GM18505 (cell line): ENCODE measurements around the gene CIAO1.
"Not testable (repeated sequence)": the region's sequence is repeated elsewhere in the genome, so short reads cannot be mapped to it uniquely, and the experiment has no call there.

ENCODE experiments used
- ATAC-seq: cut with Tn5 transposase; IDR thresholded peaks from one replicate; pipeline ENCODE4 v1.9.1; 2021; ENCODE audit not compliant: unreplicated experiment
- POLR2A ChIP-seq: IDR thresholded peaks from 4 replicates; pipeline ENCODE4 v1.6.1; 2011; ENCODE audit warnings: borderline replicate concordance; ENCODE audit not compliant: insufficient read depth, insufficient read length; ENCODE audit errors: extremely low read depth

CIAO1 gene

DNA sequence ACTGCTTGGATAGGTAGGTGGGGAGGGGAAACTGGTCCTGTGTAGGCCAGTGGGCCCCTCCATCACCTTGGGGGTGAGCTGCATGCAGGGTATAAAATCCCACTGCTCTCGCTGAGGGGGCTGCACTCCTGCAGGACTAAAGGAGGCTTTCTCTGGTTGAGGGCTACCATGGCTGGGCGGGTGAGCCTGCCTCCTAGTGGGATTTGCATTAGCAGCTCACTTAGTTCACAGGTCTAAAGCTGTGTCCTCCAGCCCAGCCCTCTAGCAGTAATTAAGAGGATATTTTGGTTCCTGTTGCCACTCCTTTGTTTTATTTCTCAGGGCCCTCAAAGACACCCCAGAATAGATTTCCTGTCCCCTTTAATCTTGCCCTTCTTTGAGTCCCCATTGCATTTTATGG is 24.8 kb upstream of the CIAO1 start:
- no peak for TF ChIP-seq POLR2A
- no peak for ATAC-seq

DNA sequence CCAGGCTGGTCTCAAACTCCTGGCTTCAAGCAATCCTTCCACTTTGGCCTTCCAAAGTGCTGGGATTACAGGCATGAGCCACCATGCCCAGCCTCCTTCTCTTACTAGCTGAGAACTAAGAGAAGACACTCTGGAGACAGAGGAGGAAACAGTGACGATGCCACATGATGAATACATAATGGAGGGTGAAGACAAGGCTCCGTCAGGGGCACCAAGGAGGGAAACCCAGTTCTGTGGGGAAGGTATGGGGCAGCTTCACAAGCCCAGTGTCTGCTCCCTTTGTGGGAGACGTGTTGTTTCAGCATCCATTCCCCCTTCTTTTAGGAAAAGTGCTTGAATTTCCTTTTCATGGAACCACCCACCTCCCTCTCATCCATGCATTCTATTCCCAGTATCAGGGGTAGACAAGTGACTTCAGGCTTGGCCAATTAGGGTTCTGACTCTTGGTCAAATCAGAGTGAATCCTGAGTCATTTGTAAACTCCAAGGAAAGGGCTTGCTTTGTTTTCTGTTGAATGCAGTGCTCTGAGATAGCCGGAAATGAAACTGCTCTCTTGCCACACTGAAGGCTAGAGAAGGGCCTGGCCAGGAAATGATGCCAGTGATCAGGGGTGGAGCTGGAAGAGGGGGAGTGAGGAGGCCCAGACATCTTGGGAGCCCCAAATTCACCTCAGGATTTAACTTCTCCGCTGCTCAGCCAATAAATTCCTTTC is 24.0 kb upstream of the CIAO1 start:
- peak; percentile 72 for ATAC-seq
- no peak for TF ChIP-seq POLR2A

DNA sequence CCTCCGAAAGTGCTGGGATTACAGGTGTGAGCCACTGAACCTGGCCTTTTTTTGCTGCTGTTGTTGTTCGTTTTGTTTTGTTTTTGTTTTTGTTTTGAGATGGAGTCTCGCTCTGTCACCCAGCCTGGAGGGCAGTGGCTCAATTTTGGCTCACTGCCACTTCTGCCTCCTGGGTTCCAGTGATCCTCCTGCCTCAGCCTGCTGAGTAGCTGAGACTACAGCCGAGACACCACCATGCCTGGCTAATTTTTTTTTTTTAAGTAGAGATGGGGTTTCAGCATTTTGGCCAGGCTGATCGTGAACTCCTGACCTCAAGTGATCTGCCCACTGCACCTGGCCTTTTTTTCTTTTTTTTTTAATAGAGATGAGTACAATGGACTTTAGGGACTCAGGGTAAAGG is 22.2 kb upstream of the CIAO1 start:
- no peak for TF ChIP-seq POLR2A
- ATAC-seq = no peak

DNA sequence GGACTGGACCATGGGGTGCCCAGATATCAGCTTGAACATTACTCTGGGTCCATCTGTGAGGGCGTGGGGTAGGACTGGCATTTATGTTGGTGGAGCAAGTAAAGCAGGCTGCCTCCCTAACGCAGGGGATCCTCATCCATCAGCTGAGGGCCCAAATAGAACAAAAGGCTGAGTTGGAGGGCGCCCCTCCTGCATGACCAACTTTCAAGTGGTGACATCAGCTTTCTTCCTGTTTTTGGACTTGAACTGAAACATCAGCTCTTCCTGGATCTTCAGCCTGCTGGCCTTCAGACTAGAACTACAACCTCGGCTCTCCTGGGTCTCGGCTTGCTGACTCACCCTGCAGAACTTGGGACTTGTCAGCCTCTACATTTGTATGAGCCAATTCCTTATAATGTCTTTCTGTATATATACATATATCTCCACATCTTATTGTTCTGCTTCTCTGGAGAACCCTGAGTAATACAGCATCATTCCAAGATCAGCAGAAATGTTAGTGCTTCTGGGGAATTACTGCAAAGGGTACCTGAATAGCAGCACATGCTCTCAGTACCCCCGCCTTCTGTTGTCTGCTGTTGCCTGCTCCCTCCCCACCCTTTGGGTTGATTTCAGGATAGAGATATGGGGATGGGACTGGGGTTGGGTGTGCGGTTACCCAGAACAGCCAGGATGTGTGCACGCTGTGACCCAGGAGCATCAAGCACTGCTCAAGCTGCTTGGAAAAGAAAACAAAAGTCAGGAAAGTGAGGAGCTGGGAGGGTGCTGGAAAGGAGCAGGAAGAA is 20.2 kb upstream of the CIAO1 start:
- no peak for TF ChIP-seq POLR2A
- no peak for ATAC-seq

DNA sequence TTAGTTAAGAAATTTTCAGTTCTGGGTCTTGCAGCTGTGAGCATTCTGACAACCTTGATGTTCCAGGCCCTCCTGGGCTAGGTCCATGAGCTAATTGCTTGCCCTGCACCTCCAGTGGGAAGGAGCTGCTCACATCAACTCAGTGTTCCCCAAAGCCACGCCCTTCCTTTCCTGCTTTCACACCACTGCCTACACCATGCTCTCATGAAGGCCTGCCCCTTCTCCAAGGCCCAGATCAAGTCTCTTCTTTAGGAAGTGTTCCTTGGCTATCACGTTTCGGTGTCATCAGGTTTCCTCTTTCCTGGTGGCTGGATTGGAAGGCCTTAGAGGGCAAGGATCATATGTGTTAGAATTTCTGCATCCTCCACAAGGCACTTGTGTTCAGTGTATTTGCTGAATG is 19.0 kb upstream of the CIAO1 start:
- ATAC-seq = no peak
- TF ChIP-seq POLR2A = no peak

DNA sequence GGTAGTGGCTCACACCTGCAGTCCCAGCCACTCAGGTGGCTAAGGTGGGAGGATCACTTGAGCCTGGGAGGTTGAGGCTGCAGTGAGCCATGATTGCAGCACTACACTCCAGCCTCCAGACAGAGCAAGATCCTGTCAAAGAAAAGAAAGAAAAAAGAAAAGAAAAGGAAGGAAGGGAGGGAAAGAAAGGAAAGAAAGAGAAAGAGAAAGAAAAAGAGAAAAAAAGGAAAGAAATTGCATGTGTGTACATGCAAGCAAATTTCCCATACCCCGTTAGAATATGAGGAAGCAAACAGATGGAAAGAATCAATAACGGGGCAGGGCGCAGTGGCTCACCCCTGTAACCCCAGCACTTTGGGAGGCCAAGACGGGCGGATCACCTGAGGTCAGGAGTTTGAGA is 18.1 kb upstream of the CIAO1 start:
- ATAC-seq = no peak
- no peak for TF ChIP-seq POLR2A

DNA sequence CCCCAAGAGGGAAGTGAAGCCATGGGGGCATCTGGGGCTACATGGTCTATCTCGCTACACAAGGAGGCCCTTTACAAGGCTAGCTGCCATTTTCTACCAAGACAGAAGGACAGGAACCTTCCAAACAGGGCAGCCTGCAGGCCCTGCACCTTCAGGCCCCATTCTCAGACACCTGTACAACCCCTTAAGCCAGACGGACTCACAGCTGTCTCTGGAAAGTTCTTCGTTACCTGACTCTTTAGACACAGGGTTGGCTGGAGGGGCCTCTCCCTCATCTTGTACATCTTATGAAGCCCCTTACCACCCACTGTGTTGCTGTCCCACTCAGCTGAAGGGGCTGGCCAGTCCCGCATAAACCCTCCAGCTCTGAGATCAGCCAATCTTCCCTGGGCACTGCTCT is 17.4 kb upstream of the CIAO1 start:
- TF ChIP-seq POLR2A = no peak
- ATAC-seq = no peak

DNA sequence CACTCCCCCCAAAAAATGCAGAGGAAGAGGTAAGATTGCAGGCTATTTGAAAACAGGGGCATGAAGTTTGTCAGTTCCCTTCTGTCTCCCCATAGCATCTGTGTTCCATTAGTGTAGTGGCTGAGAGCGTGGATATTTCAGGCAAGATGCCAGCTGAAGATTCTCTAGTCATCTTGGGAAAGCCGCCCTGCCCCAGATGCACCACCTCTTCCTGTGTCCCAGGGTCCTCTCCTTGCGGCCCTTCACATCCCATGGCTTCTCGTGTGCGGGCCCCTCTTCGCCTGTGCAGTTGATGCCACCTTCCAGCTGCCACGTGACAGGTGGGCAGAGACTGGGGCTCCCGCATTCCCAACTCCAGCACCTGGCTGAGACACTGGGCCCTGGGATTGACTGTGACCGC is 16.4 kb upstream of the CIAO1 start:
- no peak for TF ChIP-seq POLR2A
- ATAC-seq = no peak

DNA sequence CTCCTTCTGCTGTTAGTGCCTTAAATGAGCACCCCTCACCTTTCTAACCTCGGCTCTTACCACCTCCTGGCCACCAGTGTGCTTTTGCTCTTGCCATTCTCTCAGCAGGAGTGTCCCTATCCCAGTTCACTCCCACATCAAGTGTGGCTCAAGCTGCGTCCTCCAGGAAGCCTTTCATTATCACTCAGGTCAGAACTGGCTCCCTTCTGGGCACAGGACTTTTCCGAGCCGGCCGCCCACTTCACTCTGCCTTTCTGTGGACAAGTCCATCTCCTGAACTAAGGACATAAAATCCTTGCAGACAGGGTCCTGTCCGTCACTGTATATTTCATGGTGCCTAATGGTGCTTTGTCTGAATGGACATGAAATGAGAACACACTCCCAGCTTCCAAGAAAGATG is 15.8 kb upstream of the CIAO1 start:
- TF ChIP-seq POLR2A = no peak
- no peak for ATAC-seq

DNA sequence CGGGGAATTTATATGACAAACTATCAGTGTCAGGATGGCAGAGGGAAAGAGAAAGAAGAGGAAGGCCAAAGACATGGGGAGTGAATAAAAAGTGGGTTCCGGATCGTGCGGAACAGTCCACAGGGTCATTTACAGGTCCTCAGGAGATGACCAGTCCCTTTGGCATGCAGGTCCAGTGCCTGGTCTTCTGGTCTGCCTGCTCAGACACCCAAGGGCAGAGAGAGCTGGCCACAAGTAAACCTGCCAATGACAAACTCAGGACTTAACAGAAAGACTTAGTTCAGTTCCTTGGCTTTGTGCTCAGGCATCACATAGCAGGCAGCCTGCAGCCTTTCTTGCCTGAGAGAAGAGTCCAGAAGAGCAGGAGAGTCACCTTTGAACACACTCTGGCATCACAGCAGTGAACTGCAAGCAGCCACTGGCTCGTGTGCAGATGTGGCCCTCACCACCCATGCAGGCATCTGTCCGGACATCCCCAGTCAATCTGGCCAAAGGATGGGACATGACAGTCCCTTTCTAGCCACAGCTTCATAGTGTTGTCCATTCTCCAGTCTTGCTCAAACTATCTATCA is 14.2 kb upstream of the CIAO1 start:
- ATAC-seq = no peak
- TF ChIP-seq POLR2A = no peak

DNA sequence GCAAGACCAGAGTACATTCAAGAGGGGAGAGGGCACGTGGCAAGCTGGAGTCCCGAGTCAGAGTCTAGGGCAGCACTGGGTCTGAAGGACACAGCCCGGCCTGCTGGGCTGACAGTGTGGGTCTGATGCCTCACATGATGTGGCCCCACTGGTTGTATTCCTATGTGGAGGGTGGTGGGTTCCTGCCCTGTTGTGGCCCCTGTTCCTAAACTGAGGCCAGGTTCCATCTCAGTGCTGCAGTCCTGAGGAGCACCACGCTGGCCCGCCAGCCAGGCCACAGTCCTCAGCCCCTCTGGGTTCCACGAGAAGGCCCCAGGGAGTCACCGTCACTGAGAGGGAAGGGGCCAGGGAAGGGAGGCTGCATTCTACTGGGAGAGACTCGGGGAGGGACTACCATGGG is 13.5 kb upstream of the CIAO1 start:
- TF ChIP-seq POLR2A = no peak
- ATAC-seq = no peak

DNA sequence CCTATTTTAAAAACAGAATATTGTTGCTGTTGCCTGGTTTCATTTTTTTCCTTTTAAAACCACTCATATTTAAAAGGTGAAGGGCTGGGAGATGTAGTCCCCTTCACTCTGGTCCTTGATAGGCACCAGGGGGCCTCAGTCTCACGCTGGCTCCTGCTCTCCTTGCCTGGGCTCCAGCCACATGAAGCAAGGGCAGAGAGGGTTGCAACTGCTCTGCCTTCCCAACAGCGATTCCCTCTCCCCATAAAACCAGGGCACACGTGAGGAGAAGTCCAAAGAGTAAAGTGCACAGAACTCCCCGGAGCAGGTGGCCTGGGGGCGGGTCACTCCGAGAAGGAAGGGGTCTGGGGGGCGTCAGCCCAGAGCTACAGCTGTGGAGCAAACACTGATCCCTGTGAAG is 13.0 kb upstream of the CIAO1 start:
- ATAC-seq = no peak

DNA sequence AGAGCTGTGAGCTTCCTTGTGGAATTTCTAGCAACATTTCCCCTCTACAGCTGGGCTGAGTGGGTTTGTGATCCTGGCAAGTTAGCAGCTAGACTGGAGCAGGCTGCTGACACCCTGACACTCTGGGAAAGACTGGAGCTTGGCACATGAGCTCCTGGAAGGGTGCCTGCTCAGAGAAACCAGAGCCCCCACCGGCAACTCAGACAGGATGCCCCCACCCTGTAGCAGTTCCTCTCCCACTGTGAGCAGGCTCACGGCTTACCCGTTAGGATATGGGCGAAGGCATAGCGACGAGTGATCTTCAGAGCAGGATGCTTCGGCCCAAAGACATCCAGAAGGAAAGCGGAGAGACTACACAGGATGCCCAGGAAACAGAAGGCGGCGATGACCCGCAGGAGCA is 11.5 kb upstream of the CIAO1 start:
- no peak for ATAC-seq
- no peak for TF ChIP-seq POLR2A

More for the DNA sequence above, 13.0 kb upstream of the CIAO1 start:
- no peak for TF ChIP-seq POLR2A

DNA sequence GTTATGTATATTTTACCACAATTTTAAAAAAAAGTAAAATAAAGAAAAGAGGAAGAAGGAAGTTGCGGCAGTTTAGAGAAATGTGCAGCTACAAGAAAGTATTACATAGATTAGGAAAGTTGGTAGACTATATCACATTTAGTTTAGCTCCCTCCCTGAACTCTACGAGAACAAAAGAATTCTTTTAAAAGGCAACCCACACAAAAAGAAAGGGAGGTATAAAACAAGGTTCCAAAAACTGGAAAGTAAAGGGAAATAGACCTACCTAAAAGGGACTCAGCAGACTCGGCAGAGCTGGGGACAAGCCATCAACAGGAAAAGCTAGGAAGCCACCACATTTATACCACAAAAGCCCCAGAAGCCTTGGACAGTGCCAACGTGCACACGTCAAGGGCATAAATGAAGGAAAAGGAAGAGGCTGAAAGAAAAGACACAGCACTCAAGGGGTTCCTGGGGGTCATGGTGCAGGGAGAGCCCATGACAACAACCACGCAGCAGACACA is 9.4 kb upstream of the CIAO1 start:
- ATAC-seq = no peak

DNA sequence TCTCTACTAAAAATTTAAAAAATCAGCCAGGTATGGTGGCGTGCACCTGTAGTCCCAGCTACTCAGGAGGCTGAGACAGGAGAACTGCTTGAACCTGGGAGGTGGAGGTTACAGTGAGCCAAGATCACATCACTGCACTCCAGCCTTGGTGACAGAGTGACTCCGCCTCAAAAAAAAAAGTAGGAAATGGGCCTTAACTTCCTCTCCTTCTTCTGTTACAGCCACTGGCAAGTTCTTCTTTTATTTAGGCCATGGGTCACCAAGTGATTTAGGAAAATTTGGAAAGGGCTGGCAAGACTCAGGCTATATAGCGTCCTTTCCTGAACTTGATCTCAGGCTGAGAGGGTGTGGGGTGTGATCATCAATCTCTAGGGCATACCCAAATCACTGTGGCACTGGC is 8.3 kb upstream of the CIAO1 start:
- ATAC-seq = not testable (repeated sequence)

More for the DNA sequence above, 9.4 kb upstream of the CIAO1 start:
- TF ChIP-seq POLR2A = no peak
